ENCODE measurements around the gene SLC28A2. TPM values are rescaled to one million over a fixed set of nuclear protein-coding genes. Genes with fewer than 3 reads are reported as not detected.

SLC28A2 gene
- total and polyA plus RNA-seq, 2 of the 13 experiments (the other 11 are each of a cell fraction or from before 2014, with no cell fraction given): 0.01 to 0.11 TPM

- Histone ChIP-seq H2AFZ (ENCODE audit: low read length) (no peak overlapping the region), H3K36me3 (replicated peaks in 1 of 2; ENCODE audit: control insufficient read depth in 1 of 2, insufficient read depth in 2 of 2, low read length in 2 of 2) (no peaks in the 10 kb centered on the region), H3K4me2 (ENCODE audit: low read depth, low read length) (peak overlapping the region; percentile 56), H3K4me3 (replicated peaks in 1 of 3; ENCODE audit: insufficient read depth in 1 of 3, low read depth in 2 of 3, low read length in 3 of 3) (no peak overlapping the region; a peak in 1 of 6 replicates), H4K20me1 (ENCODE audit: insufficient read depth, low read length) (no peaks in the 10 kb centered on the region), H3K9me3 (ENCODE audit: low read length) (no peaks in the 10 kb centered on the region), H3K79me2 (ENCODE audit: insufficient read depth, low read length) (no peaks in the 10 kb centered on the region), H3K27ac (ENCODE audit: extremely low read length, insufficient read depth, low read length) (no peak overlapping the region), H3K27me3 (ENCODE audit: control insufficient read depth in 1 of 2, insufficient read depth in 2 of 2, low read length in 2 of 2) (no peaks in the 10 kb centered on the region), H3K4me1 (ENCODE audit: insufficient read depth, low read length) (peaks cover 33% of the 10 kb centered on the region), H3K9ac (ENCODE audit: insufficient read depth, low read depth, low read length) (no peak overlapping the region)
- in situ Hi-C loops (cut with HindIII; ENCODE audit: extremely low pct_ligation_motif_present, low pct_unique_long_range_greater_than_20kb): loop anchor here (5.0 kb wide), 2 partner anchors 57 to 102 kb away; no protein-coding TSS in a partner anchor
- intact Hi-C loops (cut with micrococcal nuclease; ENCODE audit: unreplicated experiment): loop anchor here (10.0 kb wide), 1 partner anchor 299 kb away; no protein-coding TSS in a partner anchor
- BruUV-seq (replicated peaks): no TSS peak
- ATAC-seq (no peak), DNase-seq (ENCODE audit: low spot score) (no peak), FAIRE-seq (no peak)
- WGBS (ENCODE audit: low lambda C conversion rate): 100% methylated on average over 2 of the region's 2 CpGs
- peak; percentile 91; the same call in 1 of the 2 replicates for TF ChIP-seq ZFP1 (CRISPR knock-in tag; IDR thresholded peaks at IDR 0.05)
- no peak for TF ChIP-seq ZNF296 (CRISPR knock-in tag; conservative IDR thresholded peaks at IDR 0.05)
- ChIA-PET CTCF (ENCODE audit: low intra/inter-chr PET ratio, low total read pairs) (no interaction called here), POLR2A (interaction anchor here (1.2 kb wide), 1 partner anchor 138 kb away, joined by 5 read pairs; a partner anchor contains a TSS)
Observed at GRCh38 chr15:45263854-45264253, 11.8 kb downstream of the SLC28A2 start.

DNA sequence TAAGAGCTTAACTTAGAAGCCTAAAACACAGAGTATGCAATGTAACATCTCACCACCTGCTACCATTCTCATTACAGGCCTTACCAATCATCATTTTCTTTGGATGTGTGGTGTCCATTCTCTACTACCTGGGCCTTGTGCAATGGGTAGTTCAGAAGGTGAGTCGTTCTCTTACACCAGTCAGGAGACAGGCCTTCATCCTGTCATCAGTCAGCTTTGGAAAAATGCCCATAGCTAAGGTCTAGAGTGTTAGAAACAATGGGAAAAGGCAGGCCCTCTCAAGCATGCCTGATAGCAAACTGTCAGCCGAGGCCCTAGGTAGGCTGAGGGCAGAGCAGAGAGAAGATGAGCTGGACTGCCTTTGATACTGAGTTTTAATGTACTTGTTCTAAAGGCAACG lies 13.5 kb downstream of the SLC28A2 start:
- ATAC-seq (no peak), FAIRE-seq (no peak), DNase-seq (ENCODE audit: low spot score) (no peak)
- Histone ChIP-seq H3K9me3 (ENCODE audit: low read length) (no peaks in the 10 kb centered on the region), H3K79me2 (ENCODE audit: insufficient read depth, low read length) (no peaks in the 10 kb centered on the region), H3K4me1 (ENCODE audit: insufficient read depth, low read length) (peaks cover 33% of the 10 kb centered on the region), H3K27me3 (ENCODE audit: control insufficient read depth in 1 of 2, insufficient read depth in 2 of 2, low read length in 2 of 2) (no peaks in the 10 kb centered on the region), H3K27ac (ENCODE audit: extremely low read length, insufficient read depth, low read length) (no peak overlapping the region), H3K9ac (ENCODE audit: insufficient read depth, low read depth, low read length) (no peak overlapping the region), H3K4me3 (replicated peaks in 1 of 3; ENCODE audit: insufficient read depth in 1 of 3, low read depth in 2 of 3, low read length in 3 of 3) (no peak overlapping the region), H3K4me2 (ENCODE audit: low read depth, low read length) (no peak overlapping the region), H3K36me3 (replicated peaks in 1 of 2; ENCODE audit: control insufficient read depth in 1 of 2, insufficient read depth in 2 of 2, low read length in 2 of 2) (no peaks in the 10 kb centered on the region), H4K20me1 (ENCODE audit: insufficient read depth, low read length) (no peaks in the 10 kb centered on the region), H2AFZ (ENCODE audit: low read length) (no peak overlapping the region)
- intact Hi-C loops (cut with micrococcal nuclease; ENCODE audit: unreplicated experiment) (loop anchor here (10.0 kb wide), 1 partner anchor 301 kb away; no protein-coding TSS in a partner anchor), in situ Hi-C loops (cut with HindIII; ENCODE audit: extremely low pct_ligation_motif_present, low pct_unique_long_range_greater_than_20kb) (no loop called here)
- no TSS peak for BruUV-seq (replicated peaks)
- CTCF ChIA-PET (ENCODE audit: low intra/inter-chr PET ratio, low total read pairs): no interaction called here
- POLR2A ChIA-PET: no interaction called here
- WGBS (ENCODE audit: low lambda C conversion rate): 52% methylated on average over 3 of the region's 3 CpGs
- TF ChIP-seq KLF9 (CRISPR knock-in tag; IDR thresholded peaks at IDR 0.05; ENCODE audit: low read depth) (no peak), SRY (CRISPR knock-in tag; IDR thresholded peaks at IDR 0.05) (no peak), ZNF460 (CRISPR knock-in tag; IDR thresholded peaks at IDR 0.05; ENCODE audit: borderline replicate concordance) (no peak), CREB3 (CRISPR knock-in tag; IDR thresholded peaks at IDR 0.05) (no peak), PBX3 (CRISPR knock-in tag; IDR thresholded peaks at IDR 0.05; ENCODE audit: borderline replicate concordance) (no peak)
- TF ChIP-seq, protein P1, sequence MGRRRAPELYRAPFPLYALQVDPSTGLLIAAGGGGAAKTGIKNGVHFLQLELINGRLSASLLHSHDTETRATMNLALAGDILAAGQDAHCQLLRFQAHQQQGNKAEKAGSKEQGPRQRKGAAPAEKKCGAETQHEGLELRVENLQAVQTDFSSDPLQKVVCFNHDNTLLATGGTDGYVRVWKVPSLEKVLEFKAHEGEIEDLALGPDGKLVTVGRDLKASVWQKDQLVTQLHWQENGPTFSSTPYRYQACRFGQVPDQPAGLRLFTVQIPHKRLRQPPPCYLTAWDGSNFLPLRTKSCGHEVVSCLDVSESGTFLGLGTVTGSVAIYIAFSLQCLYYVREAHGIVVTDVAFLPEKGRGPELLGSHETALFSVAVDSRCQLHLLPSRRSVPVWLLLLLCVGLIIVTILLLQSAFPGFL (CRISPR knock-in tag; IDR thresholded peaks at IDR 0.05): no peak
- TF ChIP-seq, protein P2, sequence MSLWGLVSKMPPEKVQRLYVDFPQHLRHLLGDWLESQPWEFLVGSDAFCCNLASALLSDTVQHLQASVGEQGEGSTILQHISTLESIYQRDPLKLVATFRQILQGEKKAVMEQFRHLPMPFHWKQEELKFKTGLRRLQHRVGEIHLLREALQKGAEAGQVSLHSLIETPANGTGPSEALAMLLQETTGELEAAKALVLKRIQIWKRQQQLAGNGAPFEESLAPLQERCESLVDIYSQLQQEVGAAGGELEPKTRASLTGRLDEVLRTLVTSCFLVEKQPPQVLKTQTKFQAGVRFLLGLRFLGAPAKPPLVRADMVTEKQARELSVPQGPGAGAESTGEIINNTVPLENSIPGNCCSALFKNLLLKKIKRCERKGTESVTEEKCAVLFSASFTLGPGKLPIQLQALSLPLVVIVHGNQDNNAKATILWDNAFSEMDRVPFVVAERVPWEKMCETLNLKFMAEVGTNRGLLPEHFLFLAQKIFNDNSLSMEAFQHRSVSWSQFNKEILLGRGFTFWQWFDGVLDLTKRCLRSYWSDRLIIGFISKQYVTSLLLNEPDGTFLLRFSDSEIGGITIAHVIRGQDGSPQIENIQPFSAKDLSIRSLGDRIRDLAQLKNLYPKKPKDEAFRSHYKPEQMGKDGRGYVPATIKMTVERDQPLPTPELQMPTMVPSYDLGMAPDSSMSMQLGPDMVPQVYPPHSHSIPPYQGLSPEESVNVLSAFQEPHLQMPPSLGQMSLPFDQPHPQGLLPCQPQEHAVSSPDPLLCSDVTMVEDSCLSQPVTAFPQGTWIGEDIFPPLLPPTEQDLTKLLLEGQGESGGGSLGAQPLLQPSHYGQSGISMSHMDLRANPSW (CRISPR knock-in tag; IDR thresholded peaks at IDR 0.05; ENCODE audit: borderline replicate concordance): no peak
- TF ChIP-seq, protein P3, sequence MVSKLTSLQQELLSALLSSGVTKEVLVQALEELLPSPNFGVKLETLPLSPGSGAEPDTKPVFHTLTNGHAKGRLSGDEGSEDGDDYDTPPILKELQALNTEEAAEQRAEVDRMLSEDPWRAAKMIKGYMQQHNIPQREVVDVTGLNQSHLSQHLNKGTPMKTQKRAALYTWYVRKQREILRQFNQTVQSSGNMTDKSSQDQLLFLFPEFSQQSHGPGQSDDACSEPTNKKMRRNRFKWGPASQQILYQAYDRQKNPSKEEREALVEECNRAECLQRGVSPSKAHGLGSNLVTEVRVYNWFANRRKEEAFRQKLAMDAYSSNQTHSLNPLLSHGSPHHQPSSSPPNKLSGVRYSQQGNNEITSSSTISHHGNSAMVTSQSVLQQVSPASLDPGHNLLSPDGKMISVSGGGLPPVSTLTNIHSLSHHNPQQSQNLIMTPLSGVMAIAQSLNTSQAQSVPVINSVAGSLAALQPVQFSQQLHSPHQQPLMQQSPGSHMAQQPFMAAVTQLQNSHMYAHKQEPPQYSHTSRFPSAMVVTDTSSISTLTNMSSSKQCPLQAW (CRISPR knock-in tag; IDR thresholded peaks at IDR 0.05): no peak
